H1 (cell line): ENCODE measurements around the gene IFNB1. TPM values are rescaled to one million over a fixed set of nuclear protein-coding genes. Genes with fewer than 3 reads are reported as not detected.

Experiments
- BACH1 ChIP-seq: IDR thresholded peaks from 2 replicates; pipeline ENCODE4 v1.6.1; 2012; ENCODE audit warnings: low read length, improper control_type of control experiment
- BRCA1 ChIP-seq: IDR thresholded peaks from 2 replicates; pipeline ENCODE4 v1.6.1; 2012; ENCODE audit warnings: low read depth, low read length, improper control_type of control experiment
- RAD21 ChIP-seq, 2 experiments: IDR thresholded peaks in 1 of 2; conservative IDR thresholded peaks in 1 of 2; 2 replicates each; pipeline ENCODE4 v1.6.1; 2011; ENCODE audit warnings: low read depth in 2 of 2, low read length in 2 of 2, improper control_type of control experiment in 1 of 2, inconsistent platforms in 1 of 2, mild to moderate bottlenecking in 1 of 2, moderate library complexity in 1 of 2
- RFX5 ChIP-seq: IDR thresholded peaks from 2 replicates; pipeline ENCODE4 v1.6.1; 2011; ENCODE audit warnings: low read depth, low read length, improper control_type of control experiment, borderline replicate concordance
- SP4 ChIP-seq: IDR thresholded peaks from 2 replicates; pipeline ENCODE4 v1.6.1; 2012; ENCODE audit warnings: low read length, inconsistent platforms
- TCF12 ChIP-seq: IDR thresholded peaks from 2 replicates; pipeline ENCODE4 v1.6.1; 2011; ENCODE audit warnings: low read depth, mild to moderate bottlenecking, low read length
- TEAD4 ChIP-seq: IDR thresholded peaks from 2 replicates; pipeline ENCODE4 v1.6.1; 2012; ENCODE audit warnings: low read depth, low read length, inconsistent platforms, mixed read lengths
- YY1 ChIP-seq: IDR thresholded peaks from 2 replicates; pipeline ENCODE4 v1.6.1; 2011; ENCODE audit warnings: low read depth, mild to moderate bottlenecking, low read length
- polyA plus RNA-seq, 7 experiments: library from polyadenylated mRNA; depleted of rRNA in 3 of 7; stranded (reverse) in 5 of 7; unstranded in 2 of 7; fragments of >200 nt in 5 of 7; fragments of 200-250 nt in 2 of 7; gene quantifications; 1 replicate in 5 of 7; 2 replicates in 1 of 7; 4 replicates in 1 of 7; pipeline versions ENCODE4 v1.2.1 to v1.2.3, GENCODE V29; 2011 to 2013; ENCODE audit warnings: missing spikeins in 2 of 7, mixed read lengths in 2 of 7
- total RNA-seq: library from RNA; stranded (reverse); fragmentation: NEBNext Ultra II Directional; extraction: Animal tissue kit (Norgen Biotek cat#: 25700); gene quantifications from 2 replicates; pipeline ENCODE4 v1.2.1, GENCODE V29; 2021
- TF ChIP-seq, protein P1 (sequence below): IDR thresholded peaks from 2 replicates; pipeline ENCODE4 v1.6.1; 2012; ENCODE audit warnings: inconsistent platforms

The IFNB1 gene
- total and polyA plus RNA-seq, 2 of the 8 experiments (the other 6 are each of a cell fraction or from before 2014, with no cell fraction given), result not detected

DNA sequence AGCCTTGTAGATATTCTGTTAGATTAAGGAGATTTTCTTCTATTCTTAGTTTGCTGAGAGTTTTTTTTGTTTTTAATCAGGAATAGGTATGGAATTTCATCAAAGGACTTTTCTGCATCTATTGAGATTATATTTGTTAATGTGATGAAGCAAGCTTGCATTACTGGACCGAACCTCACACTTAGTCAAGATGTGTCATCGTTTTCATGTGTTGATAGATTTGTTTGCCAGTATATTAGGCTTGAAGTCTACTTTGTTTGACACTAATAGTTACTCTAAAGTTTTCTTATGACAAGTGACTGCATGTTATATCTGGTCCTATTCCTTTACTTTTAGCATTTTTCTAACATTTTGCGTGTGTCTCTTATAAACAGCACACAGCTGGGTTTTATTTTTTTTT lies 33.9 kb downstream of the IFNB1 start (continued):
- TF ChIP-seq RAD21 (IDR thresholded peaks at IDR 0.05 in 1 of 2, conservative IDR thresholded peaks at IDR 0.05 in 1 of 2; ENCODE audit: low read depth in 2 of 2, low read length in 2 of 2) (no peak), TCF12 (no peak), TEAD4 (no peak), RFX5 (no peak), BRCA1 (no peak), BACH1 (no peak), SP4 (no peak), YY1 (no peak)
- TF ChIP-seq, protein P1, sequence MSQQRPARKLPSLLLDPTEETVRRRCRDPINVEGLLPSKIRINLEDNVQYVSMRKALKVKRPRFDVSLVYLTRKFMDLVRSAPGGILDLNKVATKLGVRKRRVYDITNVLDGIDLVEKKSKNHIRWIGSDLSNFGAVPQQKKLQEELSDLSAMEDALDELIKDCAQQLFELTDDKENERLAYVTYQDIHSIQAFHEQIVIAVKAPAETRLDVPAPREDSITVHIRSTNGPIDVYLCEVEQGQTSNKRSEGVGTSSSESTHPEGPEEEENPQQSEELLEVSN, result no peak
- TF ChIP-seq, all 59 proteins: peak for 0
